ENCODE results near the gene SMARCD2.
"Not testable (repeated sequence)": the region's sequence is repeated elsewhere in the genome, so short reads cannot be mapped to it uniquely, and the experiment has no call there.

- not testable (repeated sequence) for TF ChIP-seq CTCF (conservative IDR thresholded peaks at IDR 0.05; ENCODE audit: low read length); EZH2phosphoT487 (IDR thresholded peaks at IDR 0.05; ENCODE audit: borderline replicate concordance)
Observed at GRCh38 chr17:63796375-63796774, 46.1 kb downstream of the SMARCD2 start.

Data from Loucy (cell line).